ENCODE data around the gene MTRF1. TPM values are rescaled to one million over a fixed set of nuclear protein-coding genes. Genes with fewer than 3 reads are reported as not detected.

MTRF1 gene, protein sequence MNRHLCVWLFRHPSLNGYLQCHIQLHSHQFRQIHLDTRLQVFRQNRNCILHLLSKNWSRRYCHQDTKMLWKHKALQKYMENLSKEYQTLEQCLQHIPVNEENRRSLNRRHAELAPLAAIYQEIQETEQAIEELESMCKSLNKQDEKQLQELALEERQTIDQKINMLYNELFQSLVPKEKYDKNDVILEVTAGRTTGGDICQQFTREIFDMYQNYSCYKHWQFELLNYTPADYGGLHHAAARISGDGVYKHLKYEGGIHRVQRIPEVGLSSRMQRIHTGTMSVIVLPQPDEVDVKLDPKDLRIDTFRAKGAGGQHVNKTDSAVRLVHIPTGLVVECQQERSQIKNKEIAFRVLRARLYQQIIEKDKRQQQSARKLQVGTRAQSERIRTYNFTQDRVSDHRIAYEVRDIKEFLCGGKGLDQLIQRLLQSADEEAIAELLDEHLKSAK
- total RNA-seq = 10 to 100 TPM; 17.2 to 28.3 TPM

DNA sequence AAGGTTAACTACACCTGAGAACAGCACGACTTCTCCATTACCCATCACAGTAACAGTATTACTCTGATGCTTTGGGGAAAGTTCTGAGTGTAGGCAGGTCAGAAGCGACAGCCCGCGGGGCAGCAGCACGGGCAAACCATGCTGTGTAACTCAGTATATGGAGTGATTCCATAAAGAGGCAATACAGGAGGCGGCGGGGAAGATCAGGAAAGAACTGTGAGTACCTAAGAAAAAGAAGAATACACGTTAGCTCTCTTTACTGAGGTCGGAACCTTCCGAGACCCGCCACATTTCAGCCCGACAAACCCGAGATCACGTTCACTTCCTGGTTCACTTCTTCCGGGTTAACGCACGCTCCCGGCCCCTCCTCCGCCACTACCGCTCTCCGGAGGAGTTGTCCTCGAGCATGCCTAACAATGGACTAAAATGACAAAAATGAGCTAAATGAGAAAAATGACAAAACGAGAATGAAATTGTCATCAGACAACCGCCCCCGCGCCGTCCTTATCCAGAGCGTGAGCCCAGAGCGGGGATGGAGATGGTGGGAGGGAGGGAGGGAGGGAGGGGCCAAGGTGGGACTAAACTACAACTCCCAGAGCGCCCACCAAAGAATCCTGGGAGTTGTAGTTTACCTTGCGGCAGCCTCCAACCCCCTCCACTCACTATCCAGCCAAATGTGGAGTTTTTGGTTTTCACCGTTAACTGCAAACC, at the start of gene MTRF1:
MTRF1 (minus strand) TSS at position 316 of the 711 bp plus-strand sequence. CDS start 2,669 bp downstream, outside the sequence.
- ATAC-seq = peak; percentile 95 to 96
- no peaks in the 10 kb centered on the region for H3K9me3 Mint-ChIP-seq
- H3K4me3 Mint-ChIP-seq = peak within 1 kb of the TSS; percentile 97
- DNase-seq (ENCODE audit: low spot score) = peak; percentile 80
- H3K27ac Mint-ChIP-seq = peak within 1 kb of the TSS; percentile 95 to 98
- peaks cover 10 to 18% of the 10 kb centered on the region in 2 donors for H3K4me1 Mint-ChIP-seq (ENCODE audit: low read depth in 2 of 2)
- peaks cover 12% of the 10 kb centered on the region for H3K36me3 Mint-ChIP-seq
- peaks cover 0 to 3% of the 10 kb centered on the region in 2 donors for H3K27me3 Mint-ChIP-seq

GRCh38 chr13:41313117-41313516, 49.7 kb upstream of the MTRF1 start:
- Mint-ChIP-seq H3K9me3 (no peaks in the 10 kb centered on the region), H3K27me3 (no peaks in the 10 kb centered on the region), H3K27ac (no peak overlapping the region)

GRCh38 chr13:41312176-41312500, 48.8 kb upstream of the MTRF1 start:
- no peak for ATAC-seq
- Mint-ChIP-seq H3K36me3 (no peaks in the 10 kb centered on the region), H3K27me3 (no peaks in the 10 kb centered on the region), H3K27ac (peak overlapping the region; percentile 87 to 91), H3K4me3 (peak overlapping the region; percentile 98), H3K9me3 (no peaks in the 10 kb centered on the region), H3K4me1 (ENCODE audit: low read depth in 2 of 2) (peaks cover 17 to 26% of the 10 kb centered on the region in 2 donors)
- DNase-seq (ENCODE audit: low spot score) = no peak

More at GRCh38 chr13:41313117-41313516, 49.7 kb upstream of the MTRF1 start:
- ATAC-seq = no peak
- DNase-seq (ENCODE audit: low spot score) = no peak
- Mint-ChIP-seq H3K36me3 (no peaks in the 10 kb centered on the region), H3K4me1 (ENCODE audit: low read depth in 2 of 2) (peaks cover 17 to 30% of the 10 kb centered on the region in 2 donors), H3K4me3 (peak overlapping the region; percentile 98)

GRCh38 chr13:41311406-41312175, 48.2 kb upstream of the MTRF1 start:
- ATAC-seq (peak; percentile 76 to 79), DNase-seq (ENCODE audit: low spot score) (peak; percentile 73)
- peaks cover 17 to 22% of the 10 kb centered on the region in 2 donors for H3K4me1 Mint-ChIP-seq (ENCODE audit: low read depth in 2 of 2)
- H3K4me3 Mint-ChIP-seq = peak overlapping the region; percentile 98
- H3K9me3 Mint-ChIP-seq = no peaks in the 10 kb centered on the region
- H3K36me3 Mint-ChIP-seq = no peaks in the 10 kb centered on the region
- H3K27ac Mint-ChIP-seq = peak overlapping the region; percentile 87 to 91
- no peaks in the 10 kb centered on the region for H3K27me3 Mint-ChIP-seq

- no peaks in the 10 kb centered on the region for H3K27me3 Mint-ChIP-seq
- H3K4me3 Mint-ChIP-seq = peak within 1 kb of the TSS; percentile 98
- H3K4me1 Mint-ChIP-seq (ENCODE audit: low read depth in 2 of 2) = peaks cover 17 to 22% of the 10 kb centered on the region in 2 donors
- no peaks in the 10 kb centered on the region for H3K36me3 Mint-ChIP-seq
- no peaks in the 10 kb centered on the region for H3K9me3 Mint-ChIP-seq
- ATAC-seq = peak; percentile 89 to 94
- peak; percentile 96 for DNase-seq (ENCODE audit: low spot score)
- H3K27ac Mint-ChIP-seq = peak within 1 kb of the TSS; percentile 87 to 91
Observed at GRCh38 chr13:41310963-41311405, 47.6 kb upstream of the MTRF1 start, which contains the start of gene NAA16. NAA16 (plus strand) TSS chr13:41311267; CDS start chr13:41311529, 262 bp downstream.

DNA sequence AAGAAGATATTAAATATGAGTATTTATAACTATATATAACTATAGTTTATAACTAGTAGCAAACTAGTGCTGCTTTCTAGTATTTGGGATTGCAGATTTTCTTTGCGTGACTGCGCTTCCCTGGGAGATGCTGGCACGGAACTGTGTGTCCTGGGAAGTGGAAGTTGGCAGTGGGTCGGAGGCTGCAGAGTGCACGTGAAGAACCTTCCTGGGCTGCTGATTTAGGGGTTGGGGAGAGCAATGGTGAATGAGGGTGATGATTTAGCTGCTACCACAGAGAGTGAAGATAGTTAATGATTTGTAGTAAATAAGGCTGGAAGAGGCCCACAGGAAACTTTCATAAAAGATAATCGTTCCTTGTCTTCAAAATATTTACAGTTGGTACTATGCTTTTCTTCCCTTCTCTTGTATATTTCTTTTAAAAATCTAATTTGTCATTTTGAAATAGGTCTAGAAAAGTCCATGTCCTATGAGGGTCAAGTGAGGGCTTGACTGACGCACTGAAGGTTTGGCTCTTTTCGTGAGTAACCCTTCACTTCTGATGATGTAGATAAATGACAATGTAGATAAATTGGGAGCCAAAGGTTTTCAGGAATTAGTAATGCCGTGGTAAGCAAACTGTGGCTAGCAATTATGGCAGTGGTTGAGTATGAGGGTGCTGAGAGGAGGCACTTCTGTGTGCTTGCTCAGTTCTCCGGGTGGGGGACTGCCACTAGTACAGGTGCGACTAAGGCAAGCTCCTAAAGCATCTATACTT, 44.7 kb upstream of the MTRF1 start:
- Mint-ChIP-seq H3K4me1 (ENCODE audit: low read depth in 2 of 2) (peaks cover 8 to 9% of the 10 kb centered on the region in 2 donors), H3K27me3 (peaks cover 0 to 7% of the 10 kb centered on the region in 2 donors), H3K4me3 (no peak overlapping the region), H3K27ac (no peak overlapping the region), H3K36me3 (no peaks in the 10 kb centered on the region), H3K9me3 (no peaks in the 10 kb centered on the region)
- no peak for DNase-seq (ENCODE audit: low spot score)
- ATAC-seq = no peak

DNA sequence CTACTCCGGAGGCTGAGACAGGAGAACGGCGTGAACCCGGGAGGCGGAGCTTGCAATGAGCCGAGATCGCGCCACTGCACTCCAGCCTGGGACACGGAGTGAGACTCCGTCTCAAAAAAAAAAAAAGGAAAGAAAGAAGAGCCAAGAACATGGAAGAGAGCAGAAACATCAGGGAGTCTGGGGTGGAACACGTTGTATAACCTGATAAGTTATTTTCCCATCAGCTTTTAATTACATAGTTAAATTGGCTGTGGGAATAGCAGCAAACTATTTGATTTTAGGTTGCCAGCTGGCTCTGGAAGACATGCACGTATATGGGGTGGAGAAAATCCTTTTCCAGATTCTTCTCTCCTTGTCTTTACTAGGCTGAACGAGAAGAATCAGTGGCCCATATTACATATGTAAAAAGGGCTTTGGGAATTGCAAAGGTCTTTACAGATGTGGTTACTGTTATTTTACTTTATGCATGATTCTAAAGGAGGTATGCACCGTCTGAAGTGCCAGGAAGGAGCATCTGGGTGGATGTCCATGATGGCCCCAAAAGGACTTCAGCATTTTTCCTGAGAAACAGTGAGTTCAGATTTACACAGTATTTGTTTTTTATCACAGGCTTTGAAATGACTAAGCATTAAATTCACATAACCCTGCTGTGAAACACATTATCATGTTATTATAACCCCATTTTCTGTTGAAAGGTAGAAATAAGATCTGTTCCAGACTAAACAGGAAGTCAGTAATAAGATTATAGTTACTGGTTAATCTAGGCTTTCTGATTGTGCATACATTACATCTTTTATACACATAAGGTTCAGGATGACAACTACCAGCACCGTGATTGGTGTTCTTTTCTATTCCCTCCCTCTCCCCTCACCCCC, 43.1 kb upstream of the MTRF1 start:
- Mint-ChIP-seq H3K36me3 (no peaks in the 10 kb centered on the region), H3K4me1 (ENCODE audit: low read depth in 2 of 2) (peaks cover 3 to 5% of the 10 kb centered on the region in 2 donors), H3K9me3 (no peaks in the 10 kb centered on the region), H3K4me3 (no peak overlapping the region), H3K27ac (no peak overlapping the region), H3K27me3 (peaks cover 0 to 7% of the 10 kb centered on the region in 2 donors)
- no peak for ATAC-seq
- no peak for DNase-seq (ENCODE audit: low spot score)

- Mint-ChIP-seq H3K9me3 (no peaks in the 10 kb centered on the region), H3K27me3 (peaks cover 3 to 7% of the 10 kb centered on the region in 2 donors), H3K27ac (no peak overlapping the region), H3K4me3 (no peak overlapping the region), H3K4me1 (ENCODE audit: low read depth in 2 of 2) (no peaks in the 10 kb centered on the region), H3K36me3 (no peaks in the 10 kb centered on the region)
- DNase-seq (ENCODE audit: low spot score) (no peak), ATAC-seq (no peak)
Observed at GRCh38 chr13:41304551-41304950, 41.2 kb upstream of the MTRF1 start.

- no peak overlapping the region for H3K27ac Mint-ChIP-seq
- ATAC-seq (no peak), DNase-seq (ENCODE audit: low spot score) (no peak)
- no peaks in the 10 kb centered on the region for H3K4me1 Mint-ChIP-seq (ENCODE audit: low read depth in 2 of 2)
- peaks cover 3 to 15% of the 10 kb centered on the region in 2 donors for H3K27me3 Mint-ChIP-seq
- H3K9me3 Mint-ChIP-seq = no peaks in the 10 kb centered on the region
- no peak overlapping the region for H3K4me3 Mint-ChIP-seq
- no peaks in the 10 kb centered on the region for H3K36me3 Mint-ChIP-seq
Observed at GRCh38 chr13:41302743-41303142, 39.4 kb upstream of the MTRF1 start.

- no peak for DNase-seq (ENCODE audit: low spot score)
- H3K4me3 Mint-ChIP-seq = no peak overlapping the region
- H3K27ac Mint-ChIP-seq = no peak overlapping the region
Observed at GRCh38 chr13:41299316-41300094, 36.1 kb upstream of the MTRF1 start.

GRCh38 chr13:41296879-41297646, 33.7 kb upstream of the MTRF1 start:
- ATAC-seq (no peak), DNase-seq (ENCODE audit: low spot score) (no peak)
- Mint-ChIP-seq H3K4me3 (no peak overlapping the region), H3K4me1 (ENCODE audit: low read depth in 2 of 2) (no peaks in the 10 kb centered on the region), H3K27me3 (peaks cover 3 to 8% of the 10 kb centered on the region in 2 donors), H3K27ac (no peak overlapping the region), H3K9me3 (no peaks in the 10 kb centered on the region), H3K36me3 (no peaks in the 10 kb centered on the region)

More at GRCh38 chr13:41299316-41300094, 36.1 kb upstream of the MTRF1 start:
- Mint-ChIP-seq H3K36me3 (no peaks in the 10 kb centered on the region), H3K27me3 (peaks cover 3 to 8% of the 10 kb centered on the region in 2 donors), H3K9me3 (no peaks in the 10 kb centered on the region), H3K4me1 (ENCODE audit: low read depth in 2 of 2) (no peaks in the 10 kb centered on the region)
- ATAC-seq = no peak
